Tongue (tissue), 2 donors: Measurements from ENCODE around the gene GALT. TPM values are rescaled to one million over a fixed set of nuclear protein-coding genes. Genes with fewer than 3 reads are reported as not detected.
A peak's percentile ranks its signal among the peaks of the same experiment; 100 is the strongest.
"Not testable (repeated sequence)": the region's sequence is repeated elsewhere in the genome, so short reads cannot be mapped to it uniquely, and the experiment has no call there.

Source experiments
- DNase-seq: peaks from one replicate; pipeline ENCODE4 v3.0.0-alpha.2; 2015
- total RNA-seq: library from RNA; depleted of rRNA; stranded (reverse); fragments of >200 nt; gene quantifications from one replicate; pipeline ENCODE4 v1.2.3, GENCODE V29; 2014

The GALT gene
- total RNA-seq, 1 donor from 2014 or later, result 27.2 TPM

DNA sequence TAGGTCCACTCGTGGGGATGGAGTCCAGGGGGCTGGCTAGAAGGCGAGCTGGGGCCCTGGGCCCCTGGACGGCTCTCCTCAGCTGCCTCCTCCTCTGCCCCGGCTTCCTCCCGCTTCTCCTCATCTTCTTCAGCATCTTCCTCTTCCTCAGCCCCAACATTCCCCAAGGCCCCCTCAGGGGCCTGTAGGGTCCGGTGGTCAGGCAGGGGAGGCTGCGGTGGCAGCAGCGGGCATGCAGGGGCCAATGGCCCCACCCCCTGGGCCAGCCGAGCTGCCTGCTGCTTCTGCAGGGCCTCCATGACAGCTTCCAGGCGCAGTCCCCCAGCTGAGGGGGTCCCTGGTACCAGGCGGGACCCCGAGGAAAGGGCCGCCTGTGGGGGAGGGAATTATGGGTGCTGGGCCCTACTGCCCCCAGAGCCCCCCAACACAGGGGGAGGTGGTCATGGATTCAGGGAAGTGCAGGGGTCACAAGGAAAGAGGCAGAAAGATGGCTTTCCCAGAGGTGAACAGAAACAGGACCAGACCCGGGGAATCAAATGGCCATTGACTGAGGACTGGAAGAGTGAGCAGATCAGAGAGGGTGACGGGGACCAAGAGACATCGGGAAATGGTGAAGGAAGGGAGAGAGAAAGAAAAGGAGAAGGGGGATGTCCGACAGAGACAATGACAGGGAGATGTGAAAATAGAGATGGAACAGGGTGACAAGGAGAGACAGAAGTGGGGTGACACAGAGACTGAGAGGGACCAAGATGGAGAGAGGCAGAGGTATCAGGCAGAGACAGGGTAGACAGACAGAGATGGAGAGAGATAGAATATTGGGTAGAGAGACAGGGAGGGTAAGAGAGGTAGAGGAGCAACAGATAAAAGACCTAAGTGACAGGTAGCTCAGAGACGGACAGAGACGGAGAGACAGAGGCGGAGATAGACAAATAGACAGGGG, 18.5 kb upstream of the GALT start:
- DNase-seq, result no peak

- DNase-seq, result no peak
Observed at GRCh38 chr9:34628656-34629490, 17.6 kb upstream of the GALT start, which contains the start of gene ARID3C. Gene ARID3C (minus strand): TSS chr9:34629066. CDS start chr9:34628014, 1,052 bp downstream.

GRCh38 chr9:34629491-34629808, 17.0 kb upstream of the GALT start:
- DNase-seq, result no peak

DNA sequence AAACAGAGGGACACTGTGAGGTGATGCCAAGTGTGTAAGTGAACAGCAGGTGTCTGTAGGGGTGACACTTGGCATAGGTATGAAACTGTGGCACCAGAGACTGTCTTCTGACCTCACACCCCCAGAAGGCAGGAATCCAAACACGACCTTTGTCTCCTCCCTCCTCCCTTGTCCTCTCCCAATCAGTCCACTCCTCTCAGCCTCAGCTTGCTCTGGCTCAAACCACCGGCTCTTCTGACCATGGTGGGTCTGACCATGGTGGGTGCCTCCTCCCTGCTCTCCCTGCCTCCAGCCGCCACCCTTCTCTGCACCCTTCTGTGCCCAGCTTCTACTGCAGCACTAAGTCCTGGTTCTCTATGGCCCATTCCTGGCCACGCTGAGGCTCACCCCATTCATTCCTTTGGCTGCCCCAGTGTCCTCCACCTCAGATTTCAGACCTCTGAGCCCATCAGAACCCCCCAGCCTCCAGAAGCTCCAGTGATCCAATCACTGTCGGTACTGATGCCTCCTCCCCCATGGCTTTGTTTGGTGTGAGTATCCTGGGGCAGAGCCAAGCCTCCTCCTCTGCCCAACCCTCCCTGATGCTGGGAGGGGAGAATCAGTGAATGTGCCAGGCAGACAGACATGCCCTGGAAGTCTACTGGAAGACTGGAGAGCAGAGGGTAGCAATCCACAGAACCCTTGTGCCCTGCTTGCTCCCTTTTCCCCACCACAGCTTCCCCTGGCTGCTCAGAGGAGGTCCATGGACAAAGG, 15.9 kb upstream of the GALT start:
- no peak for DNase-seq

GRCh38 chr9:34633166-34633565, 13.3 kb upstream of the GALT start:
- no peak for DNase-seq

DNA sequence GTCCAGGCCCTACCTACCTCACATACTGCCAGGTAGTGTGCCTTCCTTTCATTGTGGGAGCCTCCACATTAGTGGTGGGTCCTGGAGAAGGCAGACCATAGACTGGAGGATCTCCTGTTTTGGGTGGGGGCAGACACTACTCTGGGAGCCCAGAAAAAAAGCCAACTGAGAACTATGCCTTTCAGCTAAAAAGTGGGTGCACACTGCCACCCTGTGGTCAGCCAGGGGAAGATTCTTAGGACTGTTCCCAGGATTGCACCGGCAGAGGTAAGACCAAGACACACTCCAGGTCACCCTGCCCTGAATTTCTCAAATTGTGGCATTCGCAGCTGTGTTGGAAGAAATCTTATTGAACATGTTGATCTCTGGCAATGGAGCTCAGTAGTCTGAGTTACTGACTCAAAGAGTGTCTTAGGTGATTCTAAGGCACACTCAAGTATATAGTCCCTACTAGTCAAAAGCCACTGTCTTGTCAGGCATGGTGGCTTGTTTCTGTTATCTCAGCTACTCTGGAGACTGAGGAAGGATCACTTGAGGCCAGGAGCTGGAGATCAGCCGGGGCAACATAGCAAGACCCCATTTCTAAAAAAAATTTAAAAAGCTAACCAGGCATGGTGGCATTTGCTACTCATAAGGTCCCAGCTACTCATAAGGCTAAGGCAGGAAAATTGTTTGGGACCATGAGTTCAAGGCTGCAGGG, 12.5 kb upstream of the GALT start:
- DNase-seq, result peak; percentile 80

DNA sequence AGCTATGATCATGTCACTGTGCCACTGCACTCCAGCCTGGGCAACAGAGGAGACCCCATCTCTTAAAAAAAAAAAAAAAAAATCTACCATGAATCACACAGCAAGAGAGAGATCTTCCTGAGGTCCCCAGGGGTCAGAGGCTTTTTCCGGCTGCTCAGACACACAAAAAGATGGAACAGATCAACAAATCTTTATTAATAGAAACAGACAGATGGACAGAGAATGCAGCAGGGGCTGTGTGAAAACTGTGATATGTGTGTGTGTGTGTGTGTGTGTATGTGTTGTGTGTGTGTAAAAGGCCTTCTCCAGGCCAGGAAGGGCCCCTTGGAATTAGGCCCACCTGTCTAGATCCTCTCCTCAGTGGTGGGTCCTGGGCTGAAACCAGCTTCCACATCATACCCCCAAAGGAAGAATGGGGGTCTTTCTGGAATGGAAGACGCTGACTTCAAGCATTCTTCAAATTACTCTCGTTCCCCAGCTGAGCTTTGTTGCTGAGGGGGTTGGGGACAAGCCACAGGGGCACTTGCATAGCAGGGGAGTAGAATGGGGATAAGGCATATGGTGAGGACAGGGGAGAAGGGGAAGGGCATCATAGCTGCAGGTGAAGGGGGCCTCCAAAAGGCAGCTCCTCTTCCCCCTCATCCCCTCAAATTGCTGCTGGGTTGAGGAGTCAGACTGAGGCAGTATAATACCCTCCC, 11.8 kb upstream of the GALT start:
- DNase-seq, result no peak

GRCh38 chr9:34635556-34635955, 10.9 kb upstream of the GALT start:
- DNase-seq, result no peak

GRCh38 chr9:34636791-34637355, 9.6 kb upstream of the GALT start:
- DNase-seq, result peak; percentile 25

- peak; percentile 97 for DNase-seq
Observed at GRCh38 chr9:34637356-34638137, 8.9 kb upstream of the GALT start, which contains the start of gene SIGMAR1. Gene SIGMAR1 (minus strand): TSS chr9:34637787. CDS start chr9:34637697, 90 bp downstream.

DNA sequence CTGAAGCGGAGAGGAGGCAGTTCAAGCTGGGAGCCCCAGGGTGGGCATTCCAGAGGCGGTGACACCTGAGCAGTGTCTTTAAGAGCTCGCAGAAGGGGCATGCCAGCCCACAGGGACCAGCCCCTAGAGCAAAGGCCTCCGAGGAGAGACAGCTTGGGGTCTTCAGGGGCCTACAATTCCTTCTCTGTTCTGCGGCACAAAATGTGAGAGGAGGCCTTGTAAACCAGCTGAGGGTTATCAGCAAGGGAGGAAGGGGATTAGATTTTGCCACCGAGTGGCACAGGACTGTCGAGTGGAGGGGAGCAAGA, 8.4 kb upstream of the GALT start:
- DNase-seq, result no peak

- not testable (repeated sequence) for DNase-seq
Observed at GRCh38 chr9:34639322-34639721, 7.2 kb upstream of the GALT start.

DNA sequence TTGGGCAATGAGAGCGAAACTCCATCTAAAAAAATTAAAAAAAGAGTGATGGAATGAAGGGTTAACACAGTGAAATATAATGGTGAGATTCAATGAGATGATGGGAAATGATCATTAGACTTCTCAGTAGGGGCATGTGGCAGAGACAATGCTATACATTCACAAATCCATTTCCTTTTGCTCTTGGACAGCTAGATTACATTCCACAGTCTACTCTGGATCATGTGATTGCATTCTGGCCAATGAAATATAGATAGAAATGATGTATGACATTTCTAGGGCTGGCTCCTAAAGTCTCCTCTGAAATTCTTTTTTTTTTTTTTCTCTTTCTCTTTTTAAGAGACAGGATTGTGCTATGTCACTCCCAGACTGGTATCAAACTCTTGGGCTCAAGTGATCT, 3.8 kb upstream of the GALT start:
- no peak for DNase-seq

- DNase-seq, result no peak
Observed at GRCh38 chr9:34644766-34645314, 1.6 kb upstream of the GALT start.

DNA sequence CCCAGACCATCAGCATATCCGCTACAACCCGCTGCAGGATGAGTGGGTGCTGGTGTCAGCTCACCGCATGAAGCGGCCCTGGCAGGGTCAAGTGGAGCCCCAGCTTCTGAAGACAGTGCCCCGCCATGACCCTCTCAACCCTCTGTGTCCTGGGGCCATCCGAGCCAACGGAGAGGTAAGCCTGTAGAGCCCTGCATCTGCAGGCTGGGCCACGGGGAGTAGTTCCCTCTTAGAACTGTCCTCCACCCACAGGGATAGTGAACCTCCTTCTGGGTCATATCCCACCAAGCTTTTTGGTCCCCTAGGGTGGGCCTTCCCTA, 569 bp downstream of the GALT start:
- DNase-seq, result no peak

DNA sequence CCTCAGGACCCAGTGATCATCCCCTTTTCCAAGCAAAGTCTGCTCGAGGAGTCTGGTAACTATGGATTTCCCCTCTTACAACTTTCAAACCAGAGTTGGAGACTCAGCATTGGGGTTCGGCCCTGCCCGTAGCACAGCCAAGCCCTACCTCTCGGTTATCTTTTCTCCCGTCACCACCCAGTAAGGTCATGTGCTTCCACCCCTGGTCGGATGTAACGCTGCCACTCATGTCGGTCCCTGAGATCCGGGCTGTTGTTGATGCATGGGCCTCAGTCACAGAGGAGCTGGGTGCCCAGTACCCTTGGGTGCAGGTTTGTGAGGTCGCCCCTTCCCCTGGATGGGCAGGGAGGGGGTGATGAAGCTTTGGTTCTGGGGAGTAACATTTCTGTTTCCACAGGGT, 1.2 kb downstream of the GALT start:
- no peak for DNase-seq

DNA sequence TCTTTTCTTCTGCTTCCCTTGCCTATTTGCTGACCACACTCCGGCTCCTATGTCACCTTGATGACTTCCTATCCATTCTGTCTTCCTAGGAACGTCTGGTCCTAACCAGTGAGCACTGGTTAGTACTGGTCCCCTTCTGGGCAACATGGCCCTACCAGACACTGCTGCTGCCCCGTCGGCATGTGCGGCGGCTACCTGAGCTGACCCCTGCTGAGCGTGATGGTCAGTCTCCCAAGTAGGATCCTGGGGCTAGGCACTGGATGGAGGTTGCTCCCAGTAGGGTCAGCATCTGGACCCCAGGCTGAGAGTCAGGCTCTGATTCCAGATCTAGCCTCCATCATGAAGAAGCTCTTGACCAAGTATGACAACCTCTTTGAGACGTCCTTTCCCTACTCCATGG, 2.2 kb downstream of the GALT start:
- DNase-seq, result no peak

- DNase-seq, result no peak
Observed at GRCh38 chr9:34650816-34651215, 4.3 kb downstream of the GALT start.

- no peak for DNase-seq
Observed at GRCh38 chr9:34651321-34651720, 4.8 kb downstream of the GALT start.
